HepG2 (cell line): ENCODE results near the gene AHCTF1. TPM values are rescaled to one million over a fixed set of nuclear protein-coding genes. Genes with fewer than 3 reads are reported as not detected.
A peak's percentile ranks its signal among the peaks of the same experiment; 100 is the strongest.

Experiments used
- ARNT2 ChIP-seq: sonication (generic); formaldehyde crosslinking; IDR thresholded peaks from 2 replicates; pipeline ENCODE4 v1.8.0; 2022; ENCODE audit warnings: mild to moderate bottlenecking, low read depth, missing genetic modification reagents, moderate library complexity
- BCL3 ChIP-seq: sonication (generic); formaldehyde crosslinking; IDR thresholded peaks from 2 replicates; pipeline ENCODE4 v1.5.1; 2020; ENCODE audit warnings: mild to moderate bottlenecking, missing genetic modification reagents, moderate library complexity
- CENPBD1 ChIP-seq: sonication (generic); formaldehyde crosslinking; IDR thresholded peaks from 2 replicates; pipeline ENCODE4 v1.8.0; 2022; ENCODE audit warnings: missing genetic modification reagents, low read depth, mild to moderate bottlenecking, borderline replicate concordance
- CSRNP2 ChIP-seq: sonication (generic); formaldehyde crosslinking; conservative IDR thresholded peaks from 2 replicates; pipeline ENCODE4 v1.8.0; 2022; ENCODE audit warnings: low read depth, missing genetic modification reagents
- FOXA1 ChIP-seq, 2 experiments: fragments of 450-650 bp in 1 of 2; sonication (generic) in 1 of 2; formaldehyde crosslinking in 1 of 2; IDR thresholded peaks; 2 replicates each; pipeline versions ENCODE4 v1.4.0 to v1.6.1; 2016 to 2020; ENCODE audit warnings: missing genetic modification reagents in 1 of 2
- FOXP1 ChIP-seq, 2 experiments: fragments of 450-650 bp in 1 of 2; IDR thresholded peaks; 2 replicates each; pipeline ENCODE4 v1.6.1; 2017 to 2018; ENCODE audit warnings: antibody characterized with exemption in 1 of 2
- KLF13 ChIP-seq: sonication (generic); formaldehyde crosslinking; IDR thresholded peaks from 2 replicates; pipeline ENCODE4 v1.4.0; 2020; ENCODE audit warnings: mild to moderate bottlenecking, missing genetic modification reagents
- MLLT10 ChIP-seq: sonication (generic); formaldehyde crosslinking; IDR thresholded peaks from 2 replicates; pipeline ENCODE4 v1.4.0; 2020; ENCODE audit warnings: missing genetic modification reagents
- SKIL ChIP-seq: sonication (generic); formaldehyde crosslinking; IDR thresholded peaks from 2 replicates; pipeline ENCODE4 v1.8.0; 2022; ENCODE audit warnings: missing genetic modification reagents, mild to moderate bottlenecking, moderate library complexity, borderline replicate concordance
- ZBED4 ChIP-seq: sonication (generic); formaldehyde crosslinking; IDR thresholded peaks from 2 replicates; pipeline ENCODE4 v1.4.0; 2020; ENCODE audit warnings: missing genetic modification reagents, borderline replicate concordance
- ZNF292 ChIP-seq: sonication (generic); formaldehyde crosslinking; IDR thresholded peaks from 2 replicates; pipeline ENCODE4 v1.8.1; 2022; ENCODE audit warnings: mild to moderate bottlenecking, low read depth, missing genetic modification reagents, borderline replicate concordance
- ZNF430 ChIP-seq: sonication (generic); formaldehyde crosslinking; IDR thresholded peaks from 2 replicates; pipeline ENCODE4 v1.9.0; 2021; ENCODE audit warnings: mild to moderate bottlenecking, missing genetic modification reagents
- ZNF446 ChIP-seq: sonication (generic); formaldehyde crosslinking; IDR thresholded peaks from 2 replicates; pipeline ENCODE4 v1.5.0; 2020; ENCODE audit warnings: mild to moderate bottlenecking, missing genetic modification reagents
- ZNF549 ChIP-seq: sonication (generic); formaldehyde crosslinking; IDR thresholded peaks from 2 replicates; pipeline ENCODE4 v1.5.0; 2020; ENCODE audit warnings: missing genetic modification reagents
- ZNF563 ChIP-seq: sonication (generic); formaldehyde crosslinking; IDR thresholded peaks from 2 replicates; pipeline ENCODE4 v1.8.0; 2022; ENCODE audit warnings: mild to moderate bottlenecking, moderate library complexity, missing genetic modification reagents
- ZNF639 ChIP-seq: conservative IDR thresholded peaks from 2 replicates; pipeline ENCODE4 v1.6.1; 2018; ENCODE audit warnings: missing genetic modification reagents
- ZNF674 ChIP-seq: sonication (generic); formaldehyde crosslinking; IDR thresholded peaks from 2 replicates; pipeline ENCODE4 v1.5.0; 2020; ENCODE audit warnings: low read depth, mild to moderate bottlenecking, missing genetic modification reagents
- polyA plus RNA-seq, 8 experiments: library from polyadenylated mRNA; depleted of rRNA in 3 of 8; stranded (reverse) in 7 of 8; unstranded in 1 of 8; fragments of >200 nt; fragmentation: Illumina TruSeq in 4 of 8; extraction: Trizol in 4 of 8; gene quantifications; 2 replicates each; pipeline versions ENCODE4 v1.2.1 to v1.2.3, GENCODE V29; 2011 to 2016; ENCODE audit warnings: low read depth in 4 of 8, missing spikeins in 1 of 8, mixed read lengths in 1 of 8; ENCODE audit not compliant: insufficient read depth in 1 of 8
- total RNA-seq, 5 experiments: library from RNA; depleted of rRNA; stranded (reverse); fragments of >200 nt; fragmentation: Illumina TruSeq; extraction: Trizol; gene quantifications; 2 replicates each; pipeline ENCODE4 v1.2.3, GENCODE V29; 2016; ENCODE audit warnings: low read depth in 1 of 5

Gene AHCTF1
- total and polyA plus RNA-seq, 2 of the 13 experiments (the other 11 are each of a cell fraction or from before 2014, with no cell fraction given): 16.6 to 45.9 TPM

GRCh38 chr1:246825557-246826175 is 106.1 kb downstream of the AHCTF1 start (continued):
- no peak for TF ChIP-seq ZNF639
- TF ChIP-seq ZNF563: no peak
- TF ChIP-seq ZNF674: no peak
- no peak for TF ChIP-seq KLF13 (CRISPR knock-in tag)
- TF ChIP-seq FOXP1 (IDR thresholded peaks at IDR 0.05): 0 out of 2 replicates have a peak, but pooled peaks have one; percentile 12
- TF ChIP-seq FOXP1 (CRISPR knock-in tag; IDR thresholded peaks at IDR 0.05): no peak
- no peak for TF ChIP-seq ARNT2 (CRISPR knock-in tag)
- no peak for TF ChIP-seq ZNF292 (CRISPR knock-in tag)
- no peak for TF ChIP-seq ZNF430 (CRISPR knock-in tag)
- TF ChIP-seq MLLT10 (CRISPR knock-in tag): no peak
- no peak for TF ChIP-seq ZNF549 (CRISPR knock-in tag)
- no peak for TF ChIP-seq ZBED4 (CRISPR knock-in tag)
- TF ChIP-seq ZNF446 (CRISPR knock-in tag): no peak
- no peak for TF ChIP-seq CSRNP2 (CRISPR knock-in tag)
- TF ChIP-seq BCL3: no peak
- TF ChIP-seq FOXA1 (IDR thresholded peaks at IDR 0.05): 0 out of 2 replicates have a peak, but pooled peaks have one; percentile 23
- TF ChIP-seq FOXA1 (CRISPR knock-in tag; IDR thresholded peaks at IDR 0.05): no peak
- TF ChIP-seq CENPBD1 (CRISPR knock-in tag): no peak
- no peak for TF ChIP-seq SKIL
